A549 (cell line): ENCODE results near the gene GRK3. TPM values are rescaled to one million over a fixed set of nuclear protein-coding genes. Genes with fewer than 3 reads are reported as not detected.

Experiments used
- ATAC-seq, 2 experiments: fragments of 200-7000 bp in 1 of 2; fragments of >200 bp in 1 of 2; cut with Nextera tagmentation in 1 of 2; cut with Tn5 transposase in 1 of 2; 3 replicates each; pipeline versions ENCODE4 v1.8.0 to v1.9.1; 2018 to 2020; ENCODE audit warnings: mild to moderate bottlenecking in 1 of 2, moderate library complexity in 1 of 2
- CTCF ChIA-PET: fragments of 300-600 bp; sonication (Branson Sonifier 250); formaldehyde crosslinking; extraction: SDS; loops from one replicate; lab custom pipeline; 2021; ENCODE audit warnings: antibody characterized with exemption, inconsistent platforms; lab: Yijun Ruan, JAX
- POLR2A ChIA-PET: fragments of 350-600 bp; formaldehyde crosslinking; extraction: SDS; loops from one replicate; lab custom pipeline; 2021; ENCODE audit warnings: antibody characterized with exemption, inconsistent platforms; lab: Yijun Ruan, JAX
- DNase-seq, 2 experiments: peaks; one replicate each; pipeline versions ENCODE4 v3.0.0 to v3.0.0-alpha.2; 2011 to 2016; ENCODE audit warnings: low read depth in 1 of 2, low spot score in 1 of 2
- FAIRE-seq: peaks from 2 replicates; lab custom pipeline; 2011; peaks lifted over from hg19 to GRCh38; lab: Jason Lieb, UNC
- H3K27ac ChIP-seq, 2 experiments: fragments of >200 bp; sonication (Bioruptor Twin); formaldehyde crosslinking; 3 replicates each; pipeline ENCODE4 v1.5.1; 2016 to 2017
- H3K4me1 ChIP-seq: fragments of >200 bp; sonication (Bioruptor Twin); formaldehyde crosslinking; 3 replicates; pipeline ENCODE4 v1.6.1; 2016
- H3K4me2 ChIP-seq: fragments of >200 bp; sonication (Bioruptor Twin); formaldehyde crosslinking; 3 replicates; pipeline ENCODE4 v1.6.1; 2016
- H3K4me3 ChIP-seq: fragments of >200 bp; sonication (Bioruptor Twin); formaldehyde crosslinking; 3 replicates; pipeline ENCODE4 v1.5.1; 2016
- H3K9me3 ChIP-seq: fragments of >200 bp; sonication (Bioruptor Twin); formaldehyde crosslinking; 3 replicates; pipeline ENCODE4 v1.6.1; 2016
- BCL3 ChIP-seq: fragments of >200 bp; sonication (Bioruptor Twin); formaldehyde crosslinking; IDR thresholded peaks from 3 replicates; pipeline ENCODE4 v1.6.1; 2016
- CBX2 ChIP-seq: fragments of 200-600 bp; sonication (generic); IDR thresholded peaks from 2 replicates; pipeline ENCODE4 v1.6.1; 2016; ENCODE audit warnings: low read depth, mild to moderate bottlenecking, borderline replicate concordance
- CHD4 ChIP-seq: fragments of 200-600 bp; sonication (generic); IDR thresholded peaks from 2 replicates; pipeline ENCODE4 v1.6.1; 2016; ENCODE audit warnings: antibody characterized with exemption, mild to moderate bottlenecking, borderline replicate concordance
- E2F6 ChIP-seq: IDR thresholded peaks from 2 replicates; pipeline ENCODE4 v1.6.1; 2012; ENCODE audit warnings: low read depth, borderline replicate concordance
- EHF ChIP-seq: fragments of 250-450 bp; sonication (Bioruptor Pico); IDR thresholded peaks from 2 replicates; pipeline ENCODE4 v1.5.0; 2020; ENCODE audit warnings: mild to moderate bottlenecking
- EHMT2 ChIP-seq: fragments of 200-600 bp; sonication (generic); IDR thresholded peaks from 2 replicates; pipeline ENCODE4 v1.6.1; 2016; ENCODE audit warnings: antibody characterized with exemption, low read depth, mild to moderate bottlenecking, moderate library complexity
- ESRRA ChIP-seq: fragments of 150-350 bp; IDR thresholded peaks from 2 replicates; pipeline ENCODE4 v1.6.1; 2014; ENCODE audit warnings: mild to moderate bottlenecking, low read length, borderline replicate concordance
- FOSB ChIP-seq: fragments of 250-450 bp; sonication (Bioruptor Pico); IDR thresholded peaks from 2 replicates; pipeline ENCODE4 v1.5.0; 2020; ENCODE audit warnings: mild to moderate bottlenecking, moderate library complexity
- GATA3 ChIP-seq: IDR thresholded peaks from 2 replicates; pipeline ENCODE4 v1.6.1; 2012; ENCODE audit warnings: borderline replicate concordance
- HOXB5 ChIP-seq: fragments of 250-450 bp; sonication (Bioruptor Pico); IDR thresholded peaks from 2 replicates; pipeline ENCODE4 v1.5.0; 2020; ENCODE audit warnings: mild to moderate bottlenecking, moderate library complexity
- JUN ChIP-seq, 2 experiments: fragments of >200 bp; sonication (Bioruptor Twin); formaldehyde crosslinking; IDR thresholded peaks; 2 replicates in 1 of 2; 3 replicates in 1 of 2; pipeline ENCODE4 v1.6.1; 2016 to 2017
- JUNB ChIP-seq: fragments of >200 bp; sonication (Bioruptor Twin); formaldehyde crosslinking; IDR thresholded peaks from 2 replicates; pipeline ENCODE4 v1.6.1; 2016
- KDM1A ChIP-seq: fragments of 200-600 bp; sonication (generic); IDR thresholded peaks from 2 replicates; pipeline ENCODE4 v1.6.1; 2016; ENCODE audit warnings: low read depth, mild to moderate bottlenecking
- PBX3 ChIP-seq: IDR thresholded peaks from 2 replicates; pipeline ENCODE4 v1.6.1; 2012
- RFX5 ChIP-seq: fragments of 450-650 bp; IDR thresholded peaks from 2 replicates; pipeline ENCODE4 v1.7.1; 2014; ENCODE audit warnings: antibody characterized with exemption, mild to moderate bottlenecking, moderate library complexity
- SREBF2 ChIP-seq: fragments of 450-650 bp; IDR thresholded peaks from 2 replicates; pipeline ENCODE4 v1.6.1; 2014; ENCODE audit warnings: mild to moderate bottlenecking, moderate library complexity
- ZC3H11A ChIP-seq: fragments of 450-650 bp; IDR thresholded peaks from 2 replicates; pipeline ENCODE4 v1.6.1; 2014; ENCODE audit warnings: antibody characterized with exemption, mild to moderate bottlenecking
- ZNF302 ChIP-seq: fragments of 250-450 bp; sonication (Bioruptor Pico); IDR thresholded peaks from 2 replicates; pipeline ENCODE4 v1.9.0; 2021; ENCODE audit warnings: inconsistent platforms, mild to moderate bottlenecking, moderate library complexity
- WGBS: methylation state at CpG from one replicate; pipeline ENCODE4 v1.1.6; 2017; ENCODE audit errors: missing lambda C conversion rate; 5-methylcytosine and 5-hydroxymethylcytosine counted together
- polyA plus RNA-seq, 4 experiments: library from polyadenylated mRNA; depleted of rRNA in 3 of 4; stranded (reverse); fragments of >200 nt; fragmentation: RNase III in 1 of 4; extraction: RNeasy Plus Mini Kit Qiagen cat#74134 plus additional on column Dnase treatment in 1 of 4; gene quantifications; 2 replicates in 3 of 4; 3 replicates in 1 of 4; pipeline ENCODE4 v1.2.3, GENCODE V29; 2011 to 2017
- TF ChIP-seq, protein P1 (sequence below): fragments of 450-650 bp; IDR thresholded peaks from 2 replicates; pipeline ENCODE4 v1.6.1; 2014; ENCODE audit warnings: antibody characterized with exemption
- TF ChIP-seq, protein P2 (sequence below): fragments of 250-450 bp; sonication (Bioruptor Pico); IDR thresholded peaks from 2 replicates; pipeline ENCODE4 v1.5.0; 2021; ENCODE audit warnings: mild to moderate bottlenecking, moderate library complexity, borderline replicate concordance
- TF ChIP-seq, protein P3 (sequence below): fragments of 150-350 bp; IDR thresholded peaks from 2 replicates; pipeline ENCODE4 v1.6.1; 2014; ENCODE audit warnings: low read depth, mild to moderate bottlenecking, low read length
- TF ChIP-seq, protein P4 (sequence below): fragments of >200 bp; sonication (Bioruptor Twin); formaldehyde crosslinking; IDR thresholded peaks from 3 replicates; pipeline ENCODE4 v1.5.1; 2016

The GRK3 gene
- polyA plus RNA-seq, 2 of the 4 experiments (the other 2 are of a cell fraction), result 3.9 to 6.5 TPM

DNA sequence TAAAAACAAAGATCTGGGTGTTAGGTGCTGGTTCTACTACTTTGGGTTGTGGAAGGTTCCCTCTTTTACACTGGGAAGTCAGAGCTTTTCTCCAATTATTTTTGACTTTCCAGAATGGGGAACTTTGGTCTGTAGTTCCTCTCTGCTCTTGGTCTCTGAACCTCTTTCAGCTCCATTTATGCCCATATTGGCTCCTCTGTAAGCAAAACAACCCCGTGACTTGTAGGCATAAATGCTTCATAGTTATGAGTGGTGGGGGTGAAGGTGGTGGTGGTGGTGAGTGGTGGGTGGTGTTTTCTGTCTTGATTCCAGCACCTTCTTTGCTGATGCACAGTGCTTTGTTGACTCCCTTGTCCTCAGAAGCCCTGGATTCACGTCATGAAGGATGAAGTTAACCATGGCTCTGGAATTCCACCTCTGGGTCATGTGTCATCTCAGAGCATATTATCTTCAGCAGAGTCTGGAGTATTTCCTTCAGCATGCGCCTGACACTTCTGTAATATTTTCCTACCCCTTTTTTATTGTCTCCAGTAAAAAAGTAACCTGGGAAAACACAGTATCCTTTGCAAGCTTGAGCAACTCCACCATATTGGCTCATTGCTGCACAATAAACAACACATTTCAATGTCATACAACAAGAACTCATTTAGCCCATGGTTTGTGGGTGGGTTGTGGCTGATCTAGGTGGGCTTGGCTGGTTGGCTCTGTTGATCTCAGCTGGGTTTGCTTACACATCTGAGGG lies 24.1 kb upstream of the GRK3 start:
- H3K4me1 ChIP-seq, result 0 out of 3 replicates have a peak, but pooled peaks cover 3% of the 10 kb centered on the region
- no peak overlapping the region for H3K4me3 ChIP-seq
- TF ChIP-seq JUNB (no peak), GATA3 (no peak), PBX3 (no peak), HOXB5 (no peak), JUN (IDR thresholded peaks at IDR 0.05) (no peak), CHD4 (no peak), ESRRA (no peak), ZNF302 (CRISPR knock-in tag) (no peak), FOSB (CRISPR knock-in tag) (no peak), BCL3 (no peak), SREBF2 (no peak), RFX5 (no peak), EHMT2 (no peak), E2F6 (no peak)
- TF ChIP-seq, protein P1, sequence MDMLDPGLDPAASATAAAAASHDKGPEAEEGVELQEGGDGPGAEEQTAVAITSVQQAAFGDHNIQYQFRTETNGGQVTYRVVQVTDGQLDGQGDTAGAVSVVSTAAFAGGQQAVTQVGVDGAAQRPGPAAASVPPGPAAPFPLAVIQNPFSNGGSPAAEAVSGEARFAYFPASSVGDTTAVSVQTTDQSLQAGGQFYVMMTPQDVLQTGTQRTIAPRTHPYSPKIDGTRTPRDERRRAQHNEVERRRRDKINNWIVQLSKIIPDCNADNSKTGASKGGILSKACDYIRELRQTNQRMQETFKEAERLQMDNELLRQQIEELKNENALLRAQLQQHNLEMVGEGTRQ, result no peak
- TF ChIP-seq, protein P2, sequence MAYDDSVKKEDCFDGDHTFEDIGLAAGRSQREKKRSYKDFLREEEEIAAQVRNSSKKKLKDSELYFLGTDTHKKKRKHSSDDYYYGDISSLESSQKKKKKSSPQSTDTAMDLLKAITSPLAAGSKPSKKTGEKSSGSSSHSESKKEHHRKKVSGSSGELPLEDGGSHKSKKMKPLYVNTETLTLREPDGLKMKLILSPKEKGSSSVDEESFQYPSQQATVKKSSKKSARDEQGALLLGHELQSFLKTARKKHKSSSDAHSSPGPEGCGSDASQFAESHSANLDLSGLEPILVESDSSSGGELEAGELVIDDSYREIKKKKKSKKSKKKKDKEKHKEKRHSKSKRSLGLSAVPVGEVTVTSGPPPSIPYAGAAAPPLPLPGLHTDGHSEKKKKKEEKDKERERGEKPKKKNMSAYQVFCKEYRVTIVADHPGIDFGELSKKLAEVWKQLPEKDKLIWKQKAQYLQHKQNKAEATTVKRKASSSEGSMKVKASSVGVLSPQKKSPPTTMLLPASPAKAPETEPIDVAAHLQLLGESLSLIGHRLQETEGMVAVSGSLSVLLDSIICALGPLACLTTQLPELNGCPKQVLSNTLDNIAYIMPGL (CRISPR knock-in tag), result no peak
- TF ChIP-seq, protein P3, sequence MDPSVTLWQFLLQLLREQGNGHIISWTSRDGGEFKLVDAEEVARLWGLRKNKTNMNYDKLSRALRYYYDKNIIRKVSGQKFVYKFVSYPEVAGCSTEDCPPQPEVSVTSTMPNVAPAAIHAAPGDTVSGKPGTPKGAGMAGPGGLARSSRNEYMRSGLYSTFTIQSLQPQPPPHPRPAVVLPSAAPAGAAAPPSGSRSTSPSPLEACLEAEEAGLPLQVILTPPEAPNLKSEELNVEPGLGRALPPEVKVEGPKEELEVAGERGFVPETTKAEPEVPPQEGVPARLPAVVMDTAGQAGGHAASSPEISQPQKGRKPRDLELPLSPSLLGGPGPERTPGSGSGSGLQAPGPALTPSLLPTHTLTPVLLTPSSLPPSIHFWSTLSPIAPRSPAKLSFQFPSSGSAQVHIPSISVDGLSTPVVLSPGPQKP, result no peak
- FAIRE-seq, result no peak
- no peak overlapping the region for H3K27ac ChIP-seq
- ChIA-PET CTCF (no interaction called here), POLR2A (no interaction called here)
- DNase-seq, result no peak
- ATAC-seq, result no peak
- H3K9me3 ChIP-seq, result no peaks in the 10 kb centered on the region
- 51% methylated on average over 3 of the region's 3 CpGs for WGBS
- no peak overlapping the region for H3K4me2 ChIP-seq

GRCh38 chr22:25540908-25541660 lies 23.4 kb upstream of the GRK3 start:
- no peak overlapping the region for H3K4me3 ChIP-seq
- H3K4me2 ChIP-seq, result no peak overlapping the region
- ChIA-PET CTCF (interaction anchor here (0.6 to 1.7 kb wide), 2 partner anchors 18 to 232 kb away, joined by 4 read pairs; no protein-coding TSS in a partner anchor), POLR2A (no interaction called here)
- DNase-seq (no peak), FAIRE-seq (no peak), ATAC-seq (no peak)
- no peaks in the 10 kb centered on the region for H3K9me3 ChIP-seq
- no peak overlapping the region for H3K27ac ChIP-seq
- H3K4me1 ChIP-seq, result 0 out of 3 replicates have a peak, but pooled peaks cover 3% of the 10 kb centered on the region
- 78% methylated on average over 4 of the region's 4 CpGs for WGBS
- TF ChIP-seq ZC3H11A (no peak), KDM1A (no peak), EHF (no peak), CHD4 (no peak), HOXB5 (no peak), EHMT2 (no peak), ZNF302 (CRISPR knock-in tag) (no peak), CBX2 (no peak)
- TF ChIP-seq, protein P4, sequence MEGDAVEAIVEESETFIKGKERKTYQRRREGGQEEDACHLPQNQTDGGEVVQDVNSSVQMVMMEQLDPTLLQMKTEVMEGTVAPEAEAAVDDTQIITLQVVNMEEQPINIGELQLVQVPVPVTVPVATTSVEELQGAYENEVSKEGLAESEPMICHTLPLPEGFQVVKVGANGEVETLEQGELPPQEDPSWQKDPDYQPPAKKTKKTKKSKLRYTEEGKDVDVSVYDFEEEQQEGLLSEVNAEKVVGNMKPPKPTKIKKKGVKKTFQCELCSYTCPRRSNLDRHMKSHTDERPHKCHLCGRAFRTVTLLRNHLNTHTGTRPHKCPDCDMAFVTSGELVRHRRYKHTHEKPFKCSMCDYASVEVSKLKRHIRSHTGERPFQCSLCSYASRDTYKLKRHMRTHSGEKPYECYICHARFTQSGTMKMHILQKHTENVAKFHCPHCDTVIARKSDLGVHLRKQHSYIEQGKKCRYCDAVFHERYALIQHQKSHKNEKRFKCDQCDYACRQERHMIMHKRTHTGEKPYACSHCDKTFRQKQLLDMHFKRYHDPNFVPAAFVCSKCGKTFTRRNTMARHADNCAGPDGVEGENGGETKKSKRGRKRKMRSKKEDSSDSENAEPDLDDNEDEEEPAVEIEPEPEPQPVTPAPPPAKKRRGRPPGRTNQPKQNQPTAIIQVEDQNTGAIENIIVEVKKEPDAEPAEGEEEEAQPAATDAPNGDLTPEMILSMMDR, result no peak
